Liver (tissue), 9 donors: ENCODE measurements around the gene SLC35B4. TPM values are rescaled to one million over a fixed set of nuclear protein-coding genes. Genes with fewer than 3 reads are reported as not detected.

Experiments
- DNase-seq: peaks from one replicate; pipeline ENCODE4 v3.0.0-alpha.2; 2017; ENCODE audit warnings: low spot score
- H3K27ac ChIP-seq, 2 donors: one replicate each; pipeline ENCODE4 v1.7.0; 2013; ENCODE audit warnings: inconsistent platforms in 2 of 2, low read length in 2 of 2, control low read depth in 1 of 2, low read depth in 1 of 2, mild to moderate bottlenecking in 1 of 2
- H3K27me3 ChIP-seq, 4 donors: one replicate each; pipeline versions ENCODE4 v1.6.1 to v1.7.0; 2013; ENCODE audit warnings: low read length in 3 of 4, inconsistent platforms in 1 of 4, mild to moderate bottlenecking in 1 of 4, moderate library complexity in 1 of 4; ENCODE audit not compliant: control insufficient read depth in 4 of 4, insufficient read depth in 4 of 4
- H3K36me3 ChIP-seq, 4 donors: one replicate each; pipeline versions ENCODE4 v1.6.1 to v1.7.0; 2013; ENCODE audit warnings: low read length in 3 of 4, mild to moderate bottlenecking in 3 of 4, low read depth in 1 of 4, moderate library complexity in 1 of 4; ENCODE audit not compliant: control insufficient read depth in 4 of 4, insufficient read depth in 3 of 4
- H3K4me1 ChIP-seq, 4 donors: one replicate each; pipeline versions ENCODE4 v1.6.1 to v1.7.0; 2013; ENCODE audit warnings: low read length in 3 of 4, mild to moderate bottlenecking in 3 of 4, moderate library complexity in 1 of 4; ENCODE audit not compliant: control insufficient read depth in 4 of 4, insufficient read depth in 4 of 4
- H3K4me3 ChIP-seq, 3 donors: one replicate each; pipeline versions ENCODE4 v1.6.1 to v1.7.0; 2013; ENCODE audit warnings: low read length in 3 of 3, control low read depth in 1 of 3, low read depth in 1 of 3, mild to moderate bottlenecking in 1 of 3
- H3K9ac ChIP-seq, 2 donors: one replicate each; pipeline ENCODE4 v1.7.0; 2013; ENCODE audit warnings: low read length in 2 of 2, mild to moderate bottlenecking in 2 of 2, moderate library complexity in 2 of 2, control low read depth in 1 of 2, low read depth in 1 of 2
- H3K9me3 ChIP-seq, 4 donors: one replicate each; pipeline versions ENCODE4 v1.6.1 to v1.7.0; 2013; ENCODE audit warnings: low read length in 3 of 4; ENCODE audit not compliant: control insufficient read depth in 4 of 4
- CTCF ChIP-seq: fragments of 150-350 bp; IDR thresholded peaks from 2 replicates; pipeline ENCODE4 v1.5.1; 2017; ENCODE audit warnings: improper control_type of control experiment, low read depth, low read length; ENCODE audit not compliant: missing input control
- EGR1 ChIP-seq, 2 donors: IDR thresholded peaks; 2 replicates each; pipeline ENCODE4 v1.6.1; 2016 to 2018; ENCODE audit warnings: antibody characterized with exemption in 2 of 2, low read depth in 2 of 2
- FOXA1 ChIP-seq: IDR thresholded peaks from 2 replicates; pipeline ENCODE4 v1.6.1; 2016; ENCODE audit warnings: antibody characterized with exemption
- FOXA2 ChIP-seq: IDR thresholded peaks from 2 replicates; pipeline ENCODE4 v1.6.1; 2016; ENCODE audit warnings: antibody characterized with exemption
- GABPA ChIP-seq, 2 donors: IDR thresholded peaks in 1 of 2; conservative IDR thresholded peaks in 1 of 2; 2 replicates each; pipeline ENCODE4 v1.6.1; 2016; ENCODE audit warnings: antibody characterized with exemption in 2 of 2, mild to moderate bottlenecking in 1 of 2, moderate library complexity in 1 of 2
- HNF4A ChIP-seq, 2 donors: conservative IDR thresholded peaks; 2 replicates each; pipeline ENCODE4 v1.6.1; 2016; ENCODE audit warnings: antibody characterized with exemption in 2 of 2, mild to moderate bottlenecking in 2 of 2
- HNF4G ChIP-seq: IDR thresholded peaks from 2 replicates; pipeline ENCODE4 v1.6.1; 2016; ENCODE audit warnings: antibody characterized with exemption
- JUND ChIP-seq, 2 donors: IDR thresholded peaks; 2 replicates each; pipeline ENCODE4 v1.6.1; 2016; ENCODE audit warnings: antibody characterized with exemption in 2 of 2
- NR2F2 ChIP-seq: IDR thresholded peaks from 2 replicates; pipeline ENCODE4 v1.6.1; 2016; ENCODE audit warnings: antibody characterized with exemption
- RAD21 ChIP-seq, 2 donors: IDR thresholded peaks; 2 replicates each; pipeline ENCODE4 v1.6.1; 2016; ENCODE audit warnings: antibody characterized with exemption in 2 of 2, mild to moderate bottlenecking in 2 of 2
- REST ChIP-seq: IDR thresholded peaks from 2 replicates; pipeline ENCODE4 v1.6.1; 2016; ENCODE audit warnings: antibody characterized with exemption, mild to moderate bottlenecking
- RXRA ChIP-seq, 2 donors: IDR thresholded peaks; 2 replicates each; pipeline ENCODE4 v1.6.1; 2017 to 2018; ENCODE audit warnings: antibody characterized with exemption in 2 of 2, mild to moderate bottlenecking in 1 of 2
- SP1 ChIP-seq: IDR thresholded peaks from 2 replicates; pipeline ENCODE4 v1.6.1; 2018; ENCODE audit warnings: antibody characterized with exemption, mild to moderate bottlenecking
- TAF1 ChIP-seq: conservative IDR thresholded peaks from 2 replicates; pipeline ENCODE4 v1.6.1; 2016; ENCODE audit warnings: antibody characterized with exemption, mild to moderate bottlenecking
- YY1 ChIP-seq: IDR thresholded peaks from 2 replicates; pipeline ENCODE4 v1.6.1; 2016; ENCODE audit warnings: antibody characterized with exemption, mild to moderate bottlenecking
- WGBS: extraction: QIAGEN DNeasy Blood & Tissue Kit; methylation state at CpG from one replicate; pipeline ENCODE4 v1.1.7; 2013; 5-methylcytosine and 5-hydroxymethylcytosine counted together
- polyA plus RNA-seq, 2 donors: library from polyadenylated mRNA; stranded (reverse) in 1 of 2; unstranded in 1 of 2; fragments of 200-250 nt in 1 of 2; fragments of >200 nt in 1 of 2; fragmentation: Nextera tagmentation in 1 of 2; extraction: Ambion mirVana in 1 of 2; gene quantifications; one replicate each; pipeline versions ENCODE4 v1.2.1 to v1.2.3, GENCODE V29; 2013 to 2015
- total RNA-seq, 2 donors: library from RNA; depleted of rRNA; stranded (reverse); fragments of >200 nt; gene quantifications; one replicate each; pipeline ENCODE4 v1.2.3, GENCODE V29; 2014
- TF ChIP-seq, protein P1 (sequence below): IDR thresholded peaks from 2 replicates; pipeline ENCODE4 v1.6.1; 2016; ENCODE audit warnings: antibody characterized with exemption
- TF ChIP-seq, protein P2 (sequence below): IDR thresholded peaks from 2 replicates; pipeline ENCODE4 v1.6.1; 2016; ENCODE audit warnings: antibody characterized with exemption
- TF ChIP-seq, protein P3 (sequence below): IDR thresholded peaks from 2 replicates; pipeline ENCODE4 v1.6.1; 2016; ENCODE audit warnings: antibody characterized with exemption
- donor health status: healthy.
- donor health status: healthy.
- donor health status: healthy.
- donor health status: healthy.
- donor health status: healthy.

Gene SLC35B4
- 10 to 100 TPM in 1 of 2 donors, 1 to 10 TPM in 1; 5.9 to 11.9 TPM for total RNA-seq
- 10 to 100 TPM in 1 of 2 donors, 1 to 10 TPM in 1; 5.7 to 17.7 TPM for polyA plus RNA-seq

GRCh38 chr7:134316539-134317344 lies at the start of gene SLC35B4:
Gene SLC35B4, minus strand, starts transcription at chr7:134316930. Its CDS starts 179 bp downstream, at chr7:134316751.
- peak; percentile 91 for DNase-seq
- Histone ChIP-seq H3K4me1 (peaks cover 0 to 23% (median 8%) of the 10 kb centered on the region in 4 donors), H3K27me3 (no peaks in the 10 kb centered on the region), H3K9ac (peak within 1 kb of the TSS; percentile 66 to 96), H3K4me3 (peak within 1 kb of the TSS; percentile 87 to 98 (median 90)), H3K27ac (peak within 1 kb of the TSS; percentile 94), H3K9me3 (no peaks in the 10 kb centered on the region), H3K36me3 (no peaks in the 10 kb centered on the region)
- WGBS = under 1% methylated on average over 69 of the region's 69 CpGs
- TF ChIP-seq EGR1 (IDR thresholded peaks at IDR 0.05; ENCODE audit: low read depth in 2 of 2) (no peak), FOXA2 (no peak), CTCF (no peak), YY1 (peak; percentile 89), GABPA (IDR thresholded peaks at IDR 0.05 in 1 of 2, conservative IDR thresholded peaks at IDR 0.05 in 1 of 2) (peak in 1 of 2 donors; percentile 87), NR2F2 (no peak), RAD21 (IDR thresholded peaks at IDR 0.05) (peak; percentile 19 to 53), TAF1 (peak; percentile 54), SP1 (peak; percentile 69), FOXA1 (no peak), HNF4A (conservative IDR thresholded peaks at IDR 0.05) (no peak), RXRA (IDR thresholded peaks at IDR 0.05) (peak; percentile 53 to 55), JUND (IDR thresholded peaks at IDR 0.05) (no peak), HNF4G (no peak), REST (peak; percentile 64)
- TF ChIP-seq, protein P1, sequence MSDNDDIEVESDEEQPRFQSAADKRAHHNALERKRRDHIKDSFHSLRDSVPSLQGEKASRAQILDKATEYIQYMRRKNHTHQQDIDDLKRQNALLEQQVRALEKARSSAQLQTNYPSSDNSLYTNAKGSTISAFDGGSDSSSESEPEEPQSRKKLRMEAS = peak; percentile 64
- TF ChIP-seq, protein P2, sequence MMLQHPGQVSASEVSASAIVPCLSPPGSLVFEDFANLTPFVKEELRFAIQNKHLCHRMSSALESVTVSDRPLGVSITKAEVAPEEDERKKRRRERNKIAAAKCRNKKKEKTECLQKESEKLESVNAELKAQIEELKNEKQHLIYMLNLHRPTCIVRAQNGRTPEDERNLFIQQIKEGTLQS = no peak
- TF ChIP-seq, protein P3, sequence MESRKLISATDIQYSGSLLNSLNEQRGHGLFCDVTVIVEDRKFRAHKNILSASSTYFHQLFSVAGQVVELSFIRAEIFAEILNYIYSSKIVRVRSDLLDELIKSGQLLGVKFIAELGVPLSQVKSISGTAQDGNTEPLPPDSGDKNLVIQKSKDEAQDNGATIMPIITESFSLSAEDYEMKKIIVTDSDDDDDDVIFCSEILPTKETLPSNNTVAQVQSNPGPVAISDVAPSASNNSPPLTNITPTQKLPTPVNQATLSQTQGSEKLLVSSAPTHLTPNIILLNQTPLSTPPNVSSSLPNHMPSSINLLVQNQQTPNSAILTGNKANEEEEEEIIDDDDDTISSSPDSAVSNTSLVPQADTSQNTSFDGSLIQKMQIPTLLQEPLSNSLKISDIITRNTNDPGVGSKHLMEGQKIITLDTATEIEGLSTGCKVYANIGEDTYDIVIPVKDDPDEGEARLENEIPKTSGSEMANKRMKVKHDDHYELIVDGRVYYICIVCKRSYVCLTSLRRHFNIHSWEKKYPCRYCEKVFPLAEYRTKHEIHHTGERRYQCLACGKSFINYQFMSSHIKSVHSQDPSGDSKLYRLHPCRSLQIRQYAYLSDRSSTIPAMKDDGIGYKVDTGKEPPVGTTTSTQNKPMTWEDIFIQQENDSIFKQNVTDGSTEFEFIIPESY = peak; percentile 98
